Skeletal muscle tissue (tissue), 4 donors: ENCODE measurements around the gene NUP35. TPM values are rescaled to one million over a fixed set of nuclear protein-coding genes. Genes with fewer than 3 reads are reported as not detected.

ENCODE experiments used
- H3K27ac ChIP-seq: one replicate; pipeline ENCODE4 v1.7.0; 2013; ENCODE audit warnings: mild to moderate bottlenecking, low read depth, low read length, inconsistent platforms
- H3K27me3 ChIP-seq, 3 donors: one replicate each; pipeline ENCODE4 v1.7.0; 2013; ENCODE audit warnings: low read length in 3 of 3; ENCODE audit not compliant: control insufficient read depth in 3 of 3, insufficient read depth in 3 of 3
- H3K36me3 ChIP-seq, 3 donors: one replicate each; pipeline ENCODE4 v1.7.0; 2013; ENCODE audit warnings: low read length in 3 of 3; ENCODE audit not compliant: control insufficient read depth in 3 of 3, insufficient read depth in 3 of 3
- H3K4me1 ChIP-seq, 3 donors: one replicate each; pipeline ENCODE4 v1.7.0; 2013; ENCODE audit warnings: low read length in 3 of 3, mild to moderate bottlenecking in 3 of 3; ENCODE audit not compliant: control insufficient read depth in 3 of 3, insufficient read depth in 3 of 3
- H3K4me3 ChIP-seq, 3 donors: one replicate each; pipeline ENCODE4 v1.7.0; 2013; ENCODE audit warnings: low read length in 3 of 3
- H3K9ac ChIP-seq, 3 donors: one replicate each; pipeline ENCODE4 v1.7.0; 2013; ENCODE audit warnings: low read length in 3 of 3, mild to moderate bottlenecking in 3 of 3, moderate library complexity in 2 of 3, low read depth in 1 of 3
- H3K9me3 ChIP-seq, 3 donors: one replicate each; pipeline ENCODE4 v1.7.0; 2013; ENCODE audit warnings: low read length in 3 of 3; ENCODE audit not compliant: control insufficient read depth in 3 of 3
- total RNA-seq: library from RNA; depleted of rRNA; stranded (reverse); fragments of >200 nt; gene quantifications from one replicate; pipeline ENCODE4 v1.2.3, GENCODE V29; 2014
- donor health status: Osteomylitis.

Gene NUP35
- total RNA-seq, 1 donor from 2014 or later = 24.0 TPM

DNA sequence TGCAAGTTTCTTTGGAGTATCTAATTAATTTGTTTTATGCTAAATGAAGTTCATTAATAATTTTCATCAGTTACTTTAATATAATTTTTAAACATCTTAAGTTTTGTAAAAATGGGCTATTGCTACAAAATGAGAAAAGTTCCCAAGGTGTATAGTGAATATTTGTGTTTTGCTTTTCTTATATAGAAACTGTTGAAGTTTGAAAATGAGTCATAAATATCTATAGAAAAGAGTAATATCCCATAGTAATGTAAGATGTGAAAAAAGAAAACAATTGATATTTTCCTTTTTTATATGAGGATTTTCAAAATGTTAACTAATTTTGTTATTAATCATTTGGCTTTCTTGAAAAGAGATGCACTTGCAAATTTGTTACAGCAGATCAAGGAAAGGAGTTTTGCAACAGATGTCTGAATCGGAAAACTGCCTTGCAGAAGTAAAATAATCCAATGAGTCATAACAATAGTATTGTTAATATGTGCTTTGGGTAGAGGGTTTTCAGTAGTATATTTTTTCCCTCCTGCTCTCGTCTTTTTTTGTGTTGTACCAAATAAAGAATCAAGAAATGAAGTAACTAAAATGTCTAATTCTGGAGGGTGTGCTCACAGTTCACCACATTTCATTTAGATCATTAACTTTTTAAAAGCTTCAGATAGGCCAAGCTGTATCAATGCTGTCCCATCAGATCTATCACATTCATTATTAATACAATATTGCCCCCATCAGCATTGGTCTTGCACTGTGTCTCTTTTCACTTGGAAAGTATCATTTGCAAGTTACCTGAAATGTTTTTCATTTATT is 30.2 kb upstream of the NUP35 start:
- Histone ChIP-seq H3K9me3 (no peaks in the 10 kb centered on the region), H3K4me3 (no peak overlapping the region)

GRCh38 chr2:183105402-183106134 is 18.7 kb upstream of the NUP35 start:
- H3K9me3 ChIP-seq = no peaks in the 10 kb centered on the region
- H3K27ac ChIP-seq = no peak overlapping the region
- no peaks in the 10 kb centered on the region for H3K27me3 ChIP-seq
- no peaks in the 10 kb centered on the region for H3K36me3 ChIP-seq
- H3K9ac ChIP-seq = no peak overlapping the region
- H3K4me3 ChIP-seq = no peak overlapping the region
- H3K4me1 ChIP-seq = no peaks in the 10 kb centered on the region

More for the DNA sequence above, 30.2 kb upstream of the NUP35 start:
- Histone ChIP-seq H3K9ac (no peak overlapping the region), H3K27ac (no peak overlapping the region), H3K36me3 (no peaks in the 10 kb centered on the region), H3K27me3 (no peaks in the 10 kb centered on the region), H3K4me1 (no peaks in the 10 kb centered on the region)

DNA sequence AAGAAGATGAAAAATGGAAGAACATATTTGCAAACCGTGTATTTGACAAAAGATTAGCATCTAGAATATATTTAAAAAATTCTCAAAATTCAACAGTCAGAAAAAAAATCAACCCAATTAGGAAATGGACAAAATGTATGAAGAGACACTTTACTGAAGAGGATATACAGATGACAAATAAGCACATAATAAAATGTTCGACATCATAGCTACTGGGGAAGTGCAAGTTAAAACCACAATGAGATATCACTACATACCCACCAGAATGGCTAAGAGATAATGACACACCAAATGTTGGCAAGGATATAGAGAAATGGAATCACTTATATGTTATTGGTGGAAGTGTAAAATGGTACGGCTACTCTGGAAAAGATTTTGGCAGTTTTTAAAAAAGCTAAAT is 11.7 kb upstream of the NUP35 start:
- Histone ChIP-seq H3K9ac (no peak overlapping the region), H3K4me1 (no peaks in the 10 kb centered on the region), H3K27ac (no peak overlapping the region), H3K36me3 (no peaks in the 10 kb centered on the region), H3K27me3 (no peaks in the 10 kb centered on the region), H3K4me3 (no peak overlapping the region), H3K9me3 (no peaks in the 10 kb centered on the region)

DNA sequence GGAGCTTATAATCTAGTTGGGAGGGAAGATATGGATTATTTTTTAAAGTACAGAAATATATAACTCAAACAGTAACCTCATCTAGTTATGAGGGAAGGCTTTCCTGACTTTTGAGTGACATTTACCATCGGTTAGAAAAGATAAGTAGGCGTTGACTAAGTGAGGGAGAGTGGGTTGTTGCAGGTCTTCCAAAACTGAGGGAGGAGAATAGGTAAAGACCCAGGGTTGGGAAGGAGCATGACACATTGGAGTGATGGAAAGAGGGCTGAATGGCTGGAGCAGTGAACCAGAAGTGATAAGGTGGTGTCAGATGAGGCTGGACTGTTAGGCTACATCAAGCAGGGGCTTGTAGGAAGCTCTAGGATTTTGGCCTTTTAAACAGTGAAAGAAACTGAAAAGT is 10.6 kb upstream of the NUP35 start:
- Histone ChIP-seq H3K4me3 (no peak overlapping the region), H3K9ac (no peak overlapping the region), H3K27ac (no peak overlapping the region), H3K27me3 (no peaks in the 10 kb centered on the region), H3K36me3 (no peaks in the 10 kb centered on the region), H3K4me1 (no peaks in the 10 kb centered on the region), H3K9me3 (no peaks in the 10 kb centered on the region)

DNA sequence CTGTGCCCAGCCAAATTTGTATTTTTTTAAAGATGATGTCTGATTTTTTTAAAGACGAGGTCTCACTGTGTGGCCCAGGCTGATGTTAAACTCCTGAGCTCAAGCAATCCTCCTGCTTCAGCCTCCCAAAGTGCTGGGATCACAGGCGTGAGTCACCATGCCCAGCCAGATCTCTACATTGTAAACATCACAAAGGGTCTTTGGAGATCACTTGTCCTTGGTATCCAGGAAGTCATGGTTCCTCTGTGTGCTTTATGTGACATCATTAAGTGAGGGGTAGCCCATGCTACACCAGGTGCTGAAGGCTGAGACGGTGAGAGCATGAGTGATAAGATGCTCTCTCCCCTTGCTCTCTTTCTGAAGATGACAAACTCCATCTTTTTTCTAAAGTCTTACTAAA is 7.0 kb upstream of the NUP35 start:
- Histone ChIP-seq H3K4me3 (no peak overlapping the region), H3K9ac (no peak overlapping the region), H3K27ac (no peak overlapping the region), H3K4me1 (no peaks in the 10 kb centered on the region), H3K36me3 (no peaks in the 10 kb centered on the region), H3K9me3 (no peaks in the 10 kb centered on the region), H3K27me3 (peaks cover 0 to 4% (median 0%) of the 10 kb centered on the region in 3 donors)

- Histone ChIP-seq H3K27ac (peak overlapping the region; percentile 73), H3K9ac (peak overlapping the region; percentile 75 to 91 (median 90)), H3K27me3 (peaks cover 0 to 4% (median 0%) of the 10 kb centered on the region in 3 donors), H3K4me1 (peaks cover 6 to 12% (median 11%) of the 10 kb centered on the region in 3 donors), H3K4me3 (peak overlapping the region; percentile 90 to 98 (median 96)), H3K9me3 (no peaks in the 10 kb centered on the region), H3K36me3 (no peaks in the 10 kb centered on the region)
These were observed 905 bp upstream of the NUP35 start for GRCh38 chr2:183123117-183123958.

DNA sequence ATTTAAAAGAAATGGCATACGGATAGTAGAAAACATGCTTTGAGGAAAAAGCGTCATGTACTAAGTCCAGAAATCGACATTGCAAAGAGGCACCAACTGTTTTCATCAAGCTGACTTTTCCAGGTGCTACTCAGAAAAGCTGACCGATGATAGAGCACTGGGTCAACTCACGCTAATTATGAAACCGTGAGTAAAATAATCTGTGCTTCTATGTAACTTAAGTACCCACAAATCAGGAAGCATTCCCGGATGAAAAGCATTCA is 353 bp upstream of the NUP35 start:
- Histone ChIP-seq H3K36me3 (peaks cover 0 to 3% (median 0%) of the 10 kb centered on the region in 3 donors), H3K27me3 (peaks cover 0 to 4% (median 0%) of the 10 kb centered on the region in 3 donors), H3K4me3 (peak overlapping the region; percentile 90 to 98 (median 96)), H3K4me1 (peaks cover 6 to 12% (median 11%) of the 10 kb centered on the region in 3 donors), H3K27ac (peak overlapping the region; percentile 73), H3K9ac (peak overlapping the region; percentile 75 to 91 (median 90)), H3K9me3 (no peaks in the 10 kb centered on the region)

GRCh38 chr2:183124957-183125255 is 663 bp downstream of the NUP35 start:
- no peaks in the 10 kb centered on the region for H3K9me3 ChIP-seq
- peak overlapping the region; percentile 75 to 91 (median 90) for H3K9ac ChIP-seq
- H3K4me3 ChIP-seq = peak overlapping the region; percentile 90 to 98 (median 96)
- H3K36me3 ChIP-seq = peaks cover 0 to 8% (median 5%) of the 10 kb centered on the region in 3 donors
- no peaks in the 10 kb centered on the region for H3K27me3 ChIP-seq
- H3K4me1 ChIP-seq = peaks cover 6 to 12% (median 11%) of the 10 kb centered on the region in 3 donors
- peak overlapping the region; percentile 73 for H3K27ac ChIP-seq

DNA sequence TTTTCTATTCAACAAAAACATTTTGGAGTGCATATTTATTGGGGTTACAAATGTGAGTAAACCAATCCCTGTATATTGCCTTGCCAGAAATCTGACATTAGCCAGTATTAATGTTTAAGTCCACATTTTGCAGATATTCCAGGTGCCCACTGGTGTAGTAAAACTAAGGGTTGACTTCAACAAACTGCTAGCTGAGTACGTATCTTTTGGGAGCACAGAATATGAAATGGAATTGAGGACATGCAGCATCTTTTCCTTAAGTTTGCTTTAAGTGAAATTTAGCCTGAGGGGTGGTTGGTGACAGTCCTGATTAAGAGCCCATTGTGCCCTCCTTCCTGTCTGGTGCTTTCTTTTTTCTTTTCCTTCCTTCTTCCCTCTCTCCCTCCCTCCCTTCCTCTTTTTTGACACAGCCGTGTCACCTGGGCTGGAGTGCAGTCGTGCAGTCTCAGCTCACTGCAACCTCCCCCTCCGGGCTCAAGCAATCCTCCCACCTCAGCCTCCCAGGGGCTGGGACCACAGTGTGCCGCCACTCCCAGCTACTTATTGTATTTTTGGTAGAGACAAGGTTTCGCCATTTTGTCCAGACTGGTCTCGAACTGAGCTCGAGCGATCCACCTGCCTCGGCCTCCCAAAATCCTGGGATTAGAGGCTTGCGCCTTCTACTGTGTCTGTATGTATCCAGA is 1.6 kb downstream of the NUP35 start:
- H3K4me3 ChIP-seq = peak overlapping the region in 1 of 3 donors; percentile 4
- H3K9ac ChIP-seq = no peak overlapping the region
- H3K36me3 ChIP-seq = peaks cover 0 to 8% (median 5%) of the 10 kb centered on the region in 3 donors
- peaks cover 6 to 12% (median 11%) of the 10 kb centered on the region in 3 donors for H3K4me1 ChIP-seq
- H3K27ac ChIP-seq = no peak overlapping the region
- no peaks in the 10 kb centered on the region for H3K9me3 ChIP-seq
- H3K27me3 ChIP-seq = no peaks in the 10 kb centered on the region
